Umbilical cord (tissue), 2 donors: Measurements from ENCODE around the gene OR2M3. TPM values are rescaled to one million over a fixed set of nuclear protein-coding genes. Genes with fewer than 3 reads are reported as not detected.
"Not testable (repeated sequence)": the region's sequence is repeated elsewhere in the genome, so short reads cannot be mapped to it uniquely, and the experiment has no call there.

Experiments
- DNase-seq: peaks from one replicate; pipeline ENCODE4 v3.0.0-alpha.2; 2015; ENCODE audit warnings: low spot score
- total RNA-seq: library from RNA; depleted of rRNA; stranded (reverse); fragments of >200 nt; gene quantifications from one replicate; pipeline ENCODE4 v1.2.3, GENCODE V29; 2014; ENCODE audit warnings: low replicate concordance; ENCODE audit not compliant: insufficient read depth

OR2M3 gene, protein sequence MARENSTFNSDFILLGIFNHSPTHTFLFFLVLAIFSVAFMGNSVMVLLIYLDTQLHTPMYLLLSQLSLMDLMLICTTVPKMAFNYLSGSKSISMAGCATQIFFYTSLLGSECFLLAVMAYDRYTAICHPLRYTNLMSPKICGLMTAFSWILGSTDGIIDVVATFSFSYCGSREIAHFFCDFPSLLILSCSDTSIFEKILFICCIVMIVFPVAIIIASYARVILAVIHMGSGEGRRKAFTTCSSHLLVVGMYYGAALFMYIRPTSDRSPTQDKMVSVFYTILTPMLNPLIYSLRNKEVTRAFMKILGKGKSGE
- total RNA-seq: 1.2 TPM

- no peak for DNase-seq
These were observed at the start of gene OR2M3 for GRCh38 chr1:248196965-248197364. TSS of gene OR2M3 (plus strand) at chr1:248197265. CDS start at chr1:248203068, 5,803 bp downstream.

DNA sequence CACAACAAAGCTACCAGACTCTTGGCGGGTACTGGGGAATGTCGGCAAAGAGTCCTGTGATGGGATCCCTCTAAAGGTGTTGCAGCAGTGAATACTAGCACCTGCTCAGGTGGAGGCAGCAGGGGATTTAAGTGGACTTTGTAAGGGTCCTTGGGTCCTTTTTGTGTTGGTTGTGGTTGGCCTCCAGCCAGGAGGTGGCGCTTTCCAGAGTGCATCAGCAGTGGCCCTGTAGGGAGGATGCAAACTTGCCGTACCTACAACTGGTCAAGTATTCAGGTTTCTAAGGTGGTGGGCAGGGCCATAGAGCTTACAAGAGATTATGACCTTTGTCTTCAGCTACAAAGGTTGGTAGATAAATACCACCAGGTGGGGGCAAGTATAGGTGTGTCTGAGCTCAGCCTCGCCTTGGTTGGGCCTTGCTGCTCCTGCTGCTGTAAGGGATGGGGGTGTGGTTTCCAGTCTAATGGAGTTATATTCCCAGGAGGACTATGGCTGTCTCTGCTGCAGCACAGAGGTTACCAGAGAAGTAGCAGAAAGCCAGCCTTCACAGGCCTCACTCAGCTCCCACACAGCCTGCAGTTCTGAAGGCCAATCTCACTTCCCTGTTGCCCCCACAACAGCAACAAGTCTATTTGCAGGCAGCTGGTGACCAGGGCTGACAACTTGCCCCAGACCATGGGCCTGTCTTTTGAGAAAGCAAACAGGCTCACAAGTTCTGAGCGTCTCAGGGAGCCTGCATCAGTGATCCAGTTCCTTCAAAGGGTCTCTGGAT lies 44.8 kb upstream of the OR2M3 start:
- no peak for DNase-seq

GRCh38 chr1:248155927-248156326 lies 41.1 kb upstream of the OR2M3 start:
- no peak for DNase-seq

DNA sequence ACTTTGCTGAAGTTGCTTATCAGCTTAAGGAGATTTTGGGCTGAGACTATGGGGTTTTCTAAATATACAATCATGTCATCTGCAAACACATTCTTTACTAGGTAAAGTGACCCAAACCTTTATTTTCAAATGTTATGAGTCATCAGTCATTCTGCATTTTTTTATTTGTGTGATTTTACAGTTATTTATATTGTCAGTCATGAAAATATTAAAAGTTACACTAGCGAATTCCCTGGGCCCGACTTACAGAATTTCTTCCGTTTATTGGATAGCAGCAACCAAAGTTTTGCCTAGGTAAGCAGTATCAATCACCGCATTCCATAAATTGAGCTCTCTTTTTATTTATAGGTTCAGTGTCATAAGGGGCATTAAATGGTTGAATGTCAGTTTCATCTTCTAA lies 38.3 kb upstream of the OR2M3 start:
- DNase-seq: no peak

- DNase-seq: no peak
These were observed 33.0 kb upstream of the OR2M3 start for GRCh38 chr1:248164031-248164430.

DNA sequence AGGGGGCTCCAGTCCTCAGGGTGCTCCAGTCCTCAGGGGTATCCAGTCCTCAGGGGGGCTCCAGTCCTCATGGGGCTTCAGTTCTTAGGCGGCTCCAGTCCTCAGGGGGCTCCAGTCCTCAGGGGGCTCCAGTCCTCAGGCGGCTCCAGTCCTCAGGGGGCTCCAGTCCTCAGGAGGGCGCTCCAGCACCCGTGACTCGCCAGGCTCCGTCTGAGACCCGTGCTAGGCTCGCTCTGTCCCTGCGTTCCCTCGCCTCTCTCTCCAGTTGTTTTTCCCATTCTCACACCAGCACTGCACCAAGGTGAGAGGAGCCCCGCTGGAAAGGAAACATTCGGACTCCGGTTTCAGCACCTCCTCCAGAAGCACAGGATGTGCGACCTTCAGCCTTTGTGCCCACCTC lies 31.9 kb upstream of the OR2M3 start:
- DNase-seq: no peak

DNA sequence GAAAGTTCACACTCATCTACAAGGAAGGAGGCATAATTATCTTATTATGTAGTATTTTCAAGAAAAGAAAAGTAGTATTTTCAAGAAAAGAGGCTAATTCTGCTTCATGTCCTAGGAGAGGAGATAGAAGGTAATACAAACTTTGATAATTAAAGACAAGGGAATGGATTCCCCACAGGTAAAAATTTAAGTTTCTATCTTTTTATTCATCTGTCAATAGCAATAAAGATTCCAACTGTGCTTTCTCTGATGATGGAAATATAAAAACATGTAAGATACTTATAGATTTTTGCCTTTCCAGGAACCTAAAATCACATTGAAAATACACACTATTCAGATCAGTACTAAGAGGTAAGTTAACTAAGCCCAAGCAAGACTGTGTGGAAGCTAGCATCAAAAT lies 22.5 kb upstream of the OR2M3 start, which contains the start of gene OR2M2:
Gene OR2M2 (plus strand): TSS at position 301 of the 400 bp plus-strand sequence. CDS start 5,165 bp downstream, outside the sequence.
- DNase-seq: no peak

DNA sequence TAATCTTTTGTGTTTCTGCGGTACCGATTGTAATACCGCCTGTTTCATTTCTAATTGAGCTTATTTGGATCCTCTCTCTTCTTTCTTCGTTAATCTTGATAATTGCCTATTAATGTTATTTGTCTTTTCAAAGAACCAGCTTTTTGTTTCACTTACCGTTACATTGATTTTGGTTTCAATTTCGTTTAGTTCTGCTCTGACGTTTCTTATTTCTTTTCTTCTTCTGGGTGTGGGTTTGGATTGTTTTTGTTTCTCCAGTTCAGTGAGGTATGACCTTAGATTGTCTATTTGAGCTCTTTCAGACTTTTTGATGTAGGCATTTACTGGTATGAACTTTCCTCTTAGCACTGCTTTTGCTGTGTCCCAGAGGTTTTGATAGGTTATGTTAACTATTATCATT lies 13.1 kb upstream of the OR2M3 start:
- no peak for DNase-seq

DNA sequence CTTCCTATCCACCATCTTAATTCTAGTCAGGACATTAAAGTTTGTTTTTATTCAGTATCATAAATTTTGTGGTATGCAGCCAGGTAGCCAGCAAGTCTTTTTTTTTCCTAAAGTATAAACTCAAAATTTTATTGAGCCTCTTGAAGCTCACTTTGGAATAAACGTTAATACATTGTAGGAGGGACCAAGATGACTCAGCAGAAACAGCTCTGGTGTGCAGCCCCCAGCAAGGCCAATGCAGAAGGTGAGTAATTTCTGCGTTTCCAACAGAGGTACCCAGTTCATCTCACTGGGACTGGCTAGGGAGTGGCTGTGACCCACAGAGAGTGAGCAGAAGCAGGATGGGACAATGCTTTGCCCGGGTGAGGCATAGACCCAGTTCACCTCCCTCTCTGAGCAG lies 9.7 kb upstream of the OR2M3 start:
- DNase-seq: no peak

DNA sequence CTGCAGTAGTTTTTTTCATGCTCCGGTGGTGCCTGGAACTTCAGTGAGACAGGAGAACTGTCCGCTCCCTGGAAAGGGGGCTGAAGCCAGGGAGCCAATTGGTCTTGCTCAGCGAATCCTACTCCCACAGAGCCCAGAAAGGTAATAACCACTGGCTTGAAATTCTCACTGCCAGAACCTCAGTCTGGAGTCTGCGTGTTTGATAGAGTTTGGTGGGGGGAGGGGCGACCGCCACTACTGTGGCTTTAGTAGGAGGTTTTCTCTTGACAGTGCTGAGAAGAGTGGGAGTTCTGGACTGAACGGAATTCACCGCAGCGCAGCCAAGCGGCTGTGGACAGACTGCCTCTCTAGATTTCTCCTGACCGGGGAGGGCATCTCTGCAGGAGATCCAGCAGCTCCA lies 8.0 kb upstream of the OR2M3 start:
- DNase-seq: no peak

DNA sequence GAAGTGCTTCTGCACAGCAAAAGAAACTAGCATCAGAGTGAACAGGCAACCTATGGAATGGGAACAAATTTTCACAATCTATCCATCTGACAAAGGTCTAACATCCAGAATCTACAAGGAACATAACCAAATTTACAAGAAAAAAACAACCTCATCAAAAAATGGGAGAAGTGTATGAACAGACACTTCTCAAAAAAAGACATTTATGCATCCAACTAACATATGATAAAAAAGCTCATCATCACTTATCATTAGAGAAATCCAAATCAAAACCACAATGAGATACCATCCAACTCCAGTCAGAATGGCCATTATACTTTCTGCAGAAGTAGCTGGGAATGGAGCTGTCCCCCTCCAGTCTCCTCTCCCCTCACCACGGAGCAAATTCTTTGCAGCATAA lies 2.9 kb upstream of the OR2M3 start:
- DNase-seq: no peak

DNA sequence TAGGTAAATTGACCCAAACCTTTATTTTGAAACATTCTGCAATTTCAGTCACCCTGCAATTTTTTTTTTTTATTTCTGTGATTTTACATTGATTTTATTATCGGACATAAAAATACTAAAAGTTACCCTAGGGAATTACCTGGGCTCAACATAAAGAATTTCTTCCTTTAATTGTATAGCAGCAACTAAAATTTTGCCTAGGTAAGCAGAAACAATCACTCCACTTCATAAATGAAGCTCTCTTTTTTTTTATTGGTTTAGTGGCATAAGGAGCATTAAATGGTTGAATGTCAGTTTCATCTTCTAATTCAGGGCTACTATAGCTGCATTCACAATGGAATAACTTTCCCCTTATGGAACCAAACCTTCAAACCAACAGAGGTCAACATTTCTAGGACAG lies 18.8 kb downstream of the OR2M3 start:
- no peak for DNase-seq

DNA sequence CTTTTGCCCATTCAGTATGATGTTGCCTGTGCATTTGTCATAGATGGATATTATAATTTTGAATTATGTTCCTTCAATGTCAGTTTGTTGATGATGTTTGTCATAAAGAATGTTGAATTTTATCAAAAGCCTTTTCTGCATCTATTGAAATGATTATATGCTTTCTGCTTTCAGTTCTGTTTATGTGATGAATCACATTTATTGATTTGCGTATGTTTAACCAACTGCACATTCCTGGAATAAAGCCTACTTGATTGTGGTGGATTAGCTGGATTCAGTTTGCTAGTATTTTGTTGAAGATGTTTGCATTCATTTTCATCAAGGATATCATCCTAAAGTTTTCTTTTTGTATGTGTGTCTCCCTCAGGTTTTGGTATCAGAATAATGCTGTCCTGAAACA lies 28.5 kb downstream of the OR2M3 start:
- no peak for DNase-seq

GRCh38 chr1:248229360-248229908 lies 32.4 kb downstream of the OR2M3 start:
- DNase-seq: no peak

DNA sequence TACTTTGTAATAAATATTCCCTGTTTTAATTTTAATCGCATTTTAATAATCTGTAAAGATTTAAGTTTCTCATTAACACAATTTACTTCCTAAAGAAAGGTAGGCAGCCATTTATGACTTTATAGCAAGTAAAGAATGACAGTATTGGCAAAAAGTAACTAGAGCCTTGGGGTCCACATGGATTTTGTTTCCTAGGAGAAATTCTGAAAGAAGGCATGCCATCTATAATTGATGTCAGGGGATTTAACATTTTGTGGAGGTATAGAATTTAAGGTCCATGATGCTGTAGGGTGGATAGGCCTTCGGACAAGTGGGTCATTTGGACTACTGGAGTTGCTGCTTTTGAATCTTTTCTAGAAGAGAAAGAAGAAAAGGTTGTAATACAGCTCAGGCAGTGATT lies 34.1 kb downstream of the OR2M3 start, which contains the start of gene OR2M4:
Gene OR2M4 (plus strand): TSS at position 301 of the 400 bp plus-strand sequence. CDS start 7,512 bp downstream, outside the sequence.
- DNase-seq: no peak

- no peak for DNase-seq
These were observed 42.4 kb downstream of the OR2M3 start for GRCh38 chr1:248239478-248239877.

- no peak for DNase-seq
These were observed 46.1 kb downstream of the OR2M3 start for GRCh38 chr1:248243204-248243603.

DNA sequence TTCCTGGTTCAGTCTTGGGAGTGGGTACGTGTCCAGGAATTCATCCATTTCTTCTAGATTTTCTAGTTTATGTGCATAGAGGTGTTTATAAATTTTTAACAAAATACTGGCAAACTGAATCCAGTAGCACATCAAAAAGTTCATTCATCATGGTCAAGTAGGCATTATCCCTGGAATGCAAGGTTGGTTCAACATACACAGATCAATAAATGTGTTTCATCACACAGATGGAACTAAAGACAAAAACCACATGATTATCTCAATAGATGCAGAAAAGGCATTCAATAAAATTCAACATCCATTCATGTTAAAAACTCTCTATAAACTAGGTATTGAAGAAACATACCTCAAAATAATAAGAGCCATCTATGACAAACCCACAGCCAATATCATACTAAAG lies 62.2 kb downstream of the OR2M3 start:
- DNase-seq: not testable (repeated sequence)
